Stimulated activated naive CD8-positive, alpha-beta T cell treated with anti-CD3 and anti-CD28 coated beads, Interleukin-15, Interleukin-2, amounts not matched to agents 100 ng/mL and 50 ng/mL, for 24 hours (primary cell): Measurements from ENCODE around the gene TMC4.
A peak's percentile ranks its signal among the peaks of the same experiment; 100 is the strongest.

Source experiments
- H3K27ac Mint-ChIP-seq: one replicate; pipeline ENCODE4 v1.8.0; 2021; ENCODE audit warnings: mild to moderate bottlenecking, mixed read lengths
- H3K27me3 Mint-ChIP-seq: one replicate; pipeline ENCODE4 v1.8.0; 2021; ENCODE audit warnings: mixed read lengths
- H3K36me3 Mint-ChIP-seq: one replicate; pipeline ENCODE4 v1.8.0; 2021; ENCODE audit warnings: low read depth, mixed read lengths
- H3K4me1 Mint-ChIP-seq: one replicate; pipeline ENCODE4 v1.8.0; 2021; ENCODE audit warnings: low read depth, mixed read lengths
- H3K4me3 Mint-ChIP-seq: one replicate; pipeline ENCODE4 v1.8.0; 2021; ENCODE audit warnings: mild to moderate bottlenecking, mixed read lengths
- H3K9me3 Mint-ChIP-seq: one replicate; pipeline ENCODE4 v1.8.0; 2021; ENCODE audit warnings: mixed read lengths

TMC4 gene

GRCh38 chr19:54127688-54128440, 45.1 kb downstream of the TMC4 start:
- Mint-ChIP-seq H3K4me3 (no peak overlapping the region), H3K27me3 (no peaks in the 10 kb centered on the region), H3K27ac (no peak overlapping the region), H3K4me1 (no peaks in the 10 kb centered on the region), H3K9me3 (no peaks in the 10 kb centered on the region), H3K36me3 (peaks cover 36% of the 10 kb centered on the region)

GRCh38 chr19:54125713-54126112, 47.2 kb downstream of the TMC4 start:
- Mint-ChIP-seq H3K9me3 (no peaks in the 10 kb centered on the region), H3K27me3 (no peaks in the 10 kb centered on the region), H3K4me3 (no peak overlapping the region), H3K36me3 (peaks cover 33% of the 10 kb centered on the region), H3K27ac (no peak overlapping the region), H3K4me1 (no peaks in the 10 kb centered on the region)

- no peaks in the 10 kb centered on the region for H3K9me3 Mint-ChIP-seq
- no peak overlapping the region for H3K27ac Mint-ChIP-seq
- H3K4me3 Mint-ChIP-seq = no peak overlapping the region
- no peaks in the 10 kb centered on the region for H3K4me1 Mint-ChIP-seq
- H3K36me3 Mint-ChIP-seq = peaks cover 41% of the 10 kb centered on the region
- no peaks in the 10 kb centered on the region for H3K27me3 Mint-ChIP-seq
These were observed 48.6 kb downstream of the TMC4 start for GRCh38 chr19:54124393-54124792.

GRCh38 chr19:54123682-54124081, 49.3 kb downstream of the TMC4 start:
- H3K9me3 Mint-ChIP-seq = no peaks in the 10 kb centered on the region
- no peaks in the 10 kb centered on the region for H3K4me1 Mint-ChIP-seq
- no peaks in the 10 kb centered on the region for H3K27me3 Mint-ChIP-seq
- H3K4me3 Mint-ChIP-seq = no peak overlapping the region
- no peak overlapping the region for H3K27ac Mint-ChIP-seq
- H3K36me3 Mint-ChIP-seq = peaks cover 43% of the 10 kb centered on the region

GRCh38 chr19:54121259-54121658, 51.7 kb downstream of the TMC4 start:
- no peaks in the 10 kb centered on the region for H3K9me3 Mint-ChIP-seq
- peaks cover 12% of the 10 kb centered on the region for H3K4me1 Mint-ChIP-seq
- H3K36me3 Mint-ChIP-seq = peaks cover 39% of the 10 kb centered on the region
- no peaks in the 10 kb centered on the region for H3K27me3 Mint-ChIP-seq
- H3K27ac Mint-ChIP-seq = no peak overlapping the region
- H3K4me3 Mint-ChIP-seq = no peak overlapping the region

- no peaks in the 10 kb centered on the region for H3K9me3 Mint-ChIP-seq
- no peaks in the 10 kb centered on the region for H3K27me3 Mint-ChIP-seq
- H3K4me3 Mint-ChIP-seq = peak within 1 kb of the TSS; percentile 90
- H3K4me1 Mint-ChIP-seq = peaks cover 40% of the 10 kb centered on the region
- peak within 1 kb of the TSS; percentile 90 for H3K27ac Mint-ChIP-seq
- H3K36me3 Mint-ChIP-seq = peaks cover 43% of the 10 kb centered on the region
These were observed 57.6 kb downstream of the TMC4 start, which contains the start of the genes PRPF31 and TFPT for GRCh38 chr19:54115109-54116063. Gene PRPF31, plus strand, starts transcription at chr19:54115754. Its CDS starts 2,525 bp downstream, at chr19:54118279. Gene TFPT, minus strand, starts transcription at chr19:54115657. Its CDS starts 388 bp downstream, at chr19:54115269.

- H3K36me3 Mint-ChIP-seq = peaks cover 40% of the 10 kb centered on the region
- H3K9me3 Mint-ChIP-seq = no peaks in the 10 kb centered on the region
- peak overlapping the region; percentile 90 for H3K4me3 Mint-ChIP-seq
- no peaks in the 10 kb centered on the region for H3K27me3 Mint-ChIP-seq
- H3K27ac Mint-ChIP-seq = peak overlapping the region; percentile 90
- H3K4me1 Mint-ChIP-seq = peaks cover 40% of the 10 kb centered on the region
These were observed 58.4 kb downstream of the TMC4 start for GRCh38 chr19:54114340-54115108.
